ENCODE results near the gene SPEF1.

The SPEF1 gene

DNA sequence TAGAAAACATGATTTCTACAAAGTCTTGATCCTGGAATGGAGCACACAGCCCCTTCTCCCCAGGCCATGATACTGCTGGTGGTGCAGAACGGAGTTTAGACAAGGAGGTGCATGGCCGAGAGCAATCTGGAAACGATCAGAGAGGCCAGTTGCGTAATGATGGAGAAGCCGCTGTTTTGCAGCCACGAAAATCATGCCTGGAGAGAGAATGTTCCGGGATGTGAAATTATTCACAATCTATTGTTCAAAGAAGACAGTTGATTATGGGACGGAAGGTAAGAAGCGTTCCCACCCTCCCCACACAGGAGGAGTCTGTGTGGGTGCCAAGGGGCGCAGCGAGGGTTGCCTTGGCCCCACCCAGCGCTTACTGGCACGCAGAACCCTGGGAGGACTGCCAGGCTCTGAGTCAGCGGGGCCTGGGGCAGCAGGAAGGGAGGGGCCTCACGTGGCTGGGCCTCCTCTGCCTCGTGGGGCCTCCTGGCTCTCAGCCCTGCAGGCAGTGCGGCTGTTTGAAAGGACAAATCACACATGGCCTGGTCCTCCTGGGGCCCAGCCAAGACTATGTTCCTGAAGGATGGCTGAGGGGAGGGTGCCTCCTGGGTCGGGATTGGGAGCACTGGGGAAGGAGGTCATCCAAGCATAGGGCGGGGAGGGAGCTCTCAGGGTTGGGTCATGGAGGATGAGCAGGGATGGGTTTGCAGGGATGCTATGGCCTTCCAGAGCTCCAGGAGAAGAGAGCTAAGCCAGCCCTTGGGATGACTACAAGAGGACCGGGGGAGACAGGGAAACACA is 30.4 kb upstream of the SPEF1 start:
- no peak for DNase-seq
- Mint-ChIP-seq H3K9me3 (no peaks in the 10 kb centered on the region), H3K27ac (no peak overlapping the region), H3K36me3 (ENCODE audit: low read depth) (no peaks in the 10 kb centered on the region), H3K4me1 (peaks cover 23% of the 10 kb centered on the region), H3K27me3 (ENCODE audit: low read depth, poor library complexity) (peaks cover 16% of the 10 kb centered on the region), H3K4me3 (no peak overlapping the region)
- TF ChIP-seq, protein P1, sequence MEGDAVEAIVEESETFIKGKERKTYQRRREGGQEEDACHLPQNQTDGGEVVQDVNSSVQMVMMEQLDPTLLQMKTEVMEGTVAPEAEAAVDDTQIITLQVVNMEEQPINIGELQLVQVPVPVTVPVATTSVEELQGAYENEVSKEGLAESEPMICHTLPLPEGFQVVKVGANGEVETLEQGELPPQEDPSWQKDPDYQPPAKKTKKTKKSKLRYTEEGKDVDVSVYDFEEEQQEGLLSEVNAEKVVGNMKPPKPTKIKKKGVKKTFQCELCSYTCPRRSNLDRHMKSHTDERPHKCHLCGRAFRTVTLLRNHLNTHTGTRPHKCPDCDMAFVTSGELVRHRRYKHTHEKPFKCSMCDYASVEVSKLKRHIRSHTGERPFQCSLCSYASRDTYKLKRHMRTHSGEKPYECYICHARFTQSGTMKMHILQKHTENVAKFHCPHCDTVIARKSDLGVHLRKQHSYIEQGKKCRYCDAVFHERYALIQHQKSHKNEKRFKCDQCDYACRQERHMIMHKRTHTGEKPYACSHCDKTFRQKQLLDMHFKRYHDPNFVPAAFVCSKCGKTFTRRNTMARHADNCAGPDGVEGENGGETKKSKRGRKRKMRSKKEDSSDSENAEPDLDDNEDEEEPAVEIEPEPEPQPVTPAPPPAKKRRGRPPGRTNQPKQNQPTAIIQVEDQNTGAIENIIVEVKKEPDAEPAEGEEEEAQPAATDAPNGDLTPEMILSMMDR (IDR thresholded peaks at IDR 0.05): no peak

DNA sequence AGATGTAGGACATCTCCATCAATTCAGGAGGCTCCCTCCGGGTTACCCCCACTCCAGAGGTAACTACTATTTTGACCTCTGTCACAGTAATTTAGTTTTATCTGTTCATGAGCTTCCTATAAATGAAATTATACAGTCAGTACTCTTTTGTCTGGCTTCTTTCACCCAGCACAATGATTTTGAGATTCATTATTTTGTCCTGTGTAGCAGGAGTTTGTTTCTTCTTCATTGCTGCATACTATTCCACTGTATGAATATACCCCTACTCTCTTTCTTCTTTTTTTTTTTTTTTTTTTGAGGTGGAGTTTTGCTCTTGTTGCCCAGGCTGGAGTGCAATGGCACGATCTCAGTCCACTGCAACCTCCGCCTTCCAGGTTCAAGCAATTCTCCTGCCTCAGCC is 27.3 kb upstream of the SPEF1 start:
- H3K4me1 Mint-ChIP-seq: peaks cover 31% of the 10 kb centered on the region
- no peaks in the 10 kb centered on the region for H3K9me3 Mint-ChIP-seq
- DNase-seq: no peak
- peaks cover 16% of the 10 kb centered on the region for H3K36me3 Mint-ChIP-seq (ENCODE audit: low read depth)
- H3K27ac Mint-ChIP-seq: no peak overlapping the region
- H3K27me3 Mint-ChIP-seq (ENCODE audit: low read depth, poor library complexity): peaks cover 9% of the 10 kb centered on the region
- TF ChIP-seq, protein P1 (IDR thresholded peaks at IDR 0.05): no peak
- H3K4me3 Mint-ChIP-seq: no peak overlapping the region

DNA sequence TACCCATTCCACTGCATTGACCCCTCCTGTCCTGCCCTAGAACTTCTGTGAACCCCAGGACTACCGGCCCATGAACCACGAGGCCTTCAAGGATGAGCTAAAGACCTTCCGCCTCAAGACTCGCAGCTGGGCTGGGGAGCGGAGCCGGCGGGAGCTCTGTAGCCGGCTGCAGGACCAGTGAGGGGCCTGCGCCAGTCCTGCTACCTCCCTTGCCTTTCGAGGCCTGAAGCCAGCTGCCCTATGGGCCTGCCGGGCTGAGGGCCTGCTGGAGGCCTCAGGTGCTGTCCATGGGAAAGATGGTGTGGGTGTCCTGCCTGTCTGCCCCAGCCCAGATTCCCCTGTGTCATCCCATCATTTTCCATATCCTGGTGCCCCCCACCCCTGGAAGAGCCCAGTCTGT is 23.5 kb upstream of the SPEF1 start:
- Mint-ChIP-seq H3K27me3 (ENCODE audit: low read depth, poor library complexity) (peaks cover 3% of the 10 kb centered on the region), H3K27ac (peak overlapping the region; percentile 34), H3K9me3 (no peaks in the 10 kb centered on the region), H3K4me3 (no peak overlapping the region), H3K4me1 (peaks cover 38% of the 10 kb centered on the region), H3K36me3 (ENCODE audit: low read depth) (peaks cover 27% of the 10 kb centered on the region)
- DNase-seq: no peak
- TF ChIP-seq, protein P1 (IDR thresholded peaks at IDR 0.05): no peak

DNA sequence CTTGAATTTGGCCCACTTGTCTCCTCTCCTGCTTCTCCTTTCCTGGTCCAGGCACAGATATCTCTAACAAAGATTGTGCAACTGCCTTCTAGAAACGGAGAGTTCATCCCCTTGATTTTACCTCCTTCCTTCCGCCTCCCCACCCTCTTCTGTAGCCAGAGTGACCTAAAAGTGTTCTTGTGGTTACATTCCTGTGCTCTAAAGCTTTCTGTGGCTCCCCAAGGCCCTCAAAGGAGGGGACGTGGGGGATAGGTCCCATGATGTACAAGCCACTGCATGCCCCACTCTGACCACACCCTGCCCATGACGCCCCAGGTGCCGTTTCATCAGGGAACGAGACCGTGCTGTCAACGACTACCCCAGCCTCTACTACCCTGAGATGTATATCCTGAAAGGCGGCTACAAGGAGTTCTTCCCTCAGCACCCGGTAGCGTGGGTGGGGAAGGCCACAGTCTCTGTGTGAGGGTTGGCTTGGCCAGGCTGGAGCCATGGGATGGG is 23.1 kb upstream of the SPEF1 start:
- no peak for DNase-seq

DNA sequence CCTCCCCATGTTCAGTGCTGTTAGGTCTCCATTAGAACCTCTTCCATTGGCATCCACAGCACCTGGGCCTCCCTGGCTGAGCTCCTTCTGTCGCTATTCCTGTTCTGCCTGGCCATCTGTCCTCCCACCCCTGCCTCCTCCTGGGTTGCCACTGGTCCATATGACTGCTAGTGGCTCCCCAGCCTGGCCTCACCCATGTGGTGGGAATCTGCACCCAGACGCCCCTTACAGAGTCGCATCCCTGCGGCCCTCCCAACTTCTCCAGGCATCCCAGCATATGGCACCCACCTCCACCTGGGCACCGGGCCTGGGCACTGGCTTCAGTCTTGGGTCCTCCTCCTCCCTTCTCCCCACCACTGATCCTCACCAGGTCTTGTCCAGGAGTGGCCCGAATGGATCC is 22.6 kb upstream of the SPEF1 start:
- peaks cover 27% of the 10 kb centered on the region for H3K36me3 Mint-ChIP-seq (ENCODE audit: low read depth)
- H3K4me3 Mint-ChIP-seq: no peak overlapping the region
- no peaks in the 10 kb centered on the region for H3K9me3 Mint-ChIP-seq
- peaks cover 3% of the 10 kb centered on the region for H3K27me3 Mint-ChIP-seq (ENCODE audit: low read depth, poor library complexity)
- no peak overlapping the region for H3K27ac Mint-ChIP-seq
- DNase-seq: no peak
- peaks cover 47% of the 10 kb centered on the region for H3K4me1 Mint-ChIP-seq
- TF ChIP-seq, protein P1 (IDR thresholded peaks at IDR 0.05): no peak

More for the DNA sequence above, 23.1 kb upstream of the SPEF1 start:
- Mint-ChIP-seq H3K4me1 (peaks cover 43% of the 10 kb centered on the region), H3K36me3 (ENCODE audit: low read depth) (peaks cover 27% of the 10 kb centered on the region), H3K4me3 (no peak overlapping the region), H3K27ac (no peak overlapping the region), H3K27me3 (ENCODE audit: low read depth, poor library complexity) (peaks cover 3% of the 10 kb centered on the region), H3K9me3 (no peaks in the 10 kb centered on the region)
- TF ChIP-seq, protein P1 (IDR thresholded peaks at IDR 0.05): no peak

DNA sequence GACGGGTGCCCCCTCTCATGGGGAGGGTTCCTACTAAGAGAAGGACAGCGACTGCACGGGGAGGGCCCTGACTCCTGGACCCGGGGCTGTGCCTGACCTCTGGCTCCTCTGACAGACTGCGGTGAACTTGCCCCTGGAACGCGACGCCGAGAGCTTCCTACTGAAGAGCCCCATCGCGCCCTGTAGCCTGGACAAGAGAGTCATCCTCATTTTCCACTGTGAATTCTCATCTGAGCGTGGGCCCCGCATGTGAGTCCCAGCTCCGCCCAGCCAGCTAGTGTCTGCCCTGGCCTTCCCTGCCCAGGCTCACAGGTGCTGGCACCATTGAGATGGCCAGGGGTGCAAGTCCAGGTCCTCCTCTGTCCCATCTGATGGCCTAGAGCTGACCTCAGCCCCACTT is 22.0 kb upstream of the SPEF1 start:
- TF ChIP-seq, protein P1 (IDR thresholded peaks at IDR 0.05): no peak
- H3K36me3 Mint-ChIP-seq (ENCODE audit: low read depth): peaks cover 27% of the 10 kb centered on the region
- peaks cover 3% of the 10 kb centered on the region for H3K27me3 Mint-ChIP-seq (ENCODE audit: low read depth, poor library complexity)
- H3K4me3 Mint-ChIP-seq: no peak overlapping the region
- H3K27ac Mint-ChIP-seq: peak overlapping the region; percentile 32
- peaks cover 53% of the 10 kb centered on the region for H3K4me1 Mint-ChIP-seq
- no peaks in the 10 kb centered on the region for H3K9me3 Mint-ChIP-seq
- no peak for DNase-seq
